ENCODE data around the gene IRF4. TPM values are rescaled to one million over a fixed set of nuclear protein-coding genes. Genes with fewer than 3 reads are reported as not detected.

The IRF4 gene
- total RNA-seq, 1 donor from 2014 or later, result 1.3 TPM

DNA sequence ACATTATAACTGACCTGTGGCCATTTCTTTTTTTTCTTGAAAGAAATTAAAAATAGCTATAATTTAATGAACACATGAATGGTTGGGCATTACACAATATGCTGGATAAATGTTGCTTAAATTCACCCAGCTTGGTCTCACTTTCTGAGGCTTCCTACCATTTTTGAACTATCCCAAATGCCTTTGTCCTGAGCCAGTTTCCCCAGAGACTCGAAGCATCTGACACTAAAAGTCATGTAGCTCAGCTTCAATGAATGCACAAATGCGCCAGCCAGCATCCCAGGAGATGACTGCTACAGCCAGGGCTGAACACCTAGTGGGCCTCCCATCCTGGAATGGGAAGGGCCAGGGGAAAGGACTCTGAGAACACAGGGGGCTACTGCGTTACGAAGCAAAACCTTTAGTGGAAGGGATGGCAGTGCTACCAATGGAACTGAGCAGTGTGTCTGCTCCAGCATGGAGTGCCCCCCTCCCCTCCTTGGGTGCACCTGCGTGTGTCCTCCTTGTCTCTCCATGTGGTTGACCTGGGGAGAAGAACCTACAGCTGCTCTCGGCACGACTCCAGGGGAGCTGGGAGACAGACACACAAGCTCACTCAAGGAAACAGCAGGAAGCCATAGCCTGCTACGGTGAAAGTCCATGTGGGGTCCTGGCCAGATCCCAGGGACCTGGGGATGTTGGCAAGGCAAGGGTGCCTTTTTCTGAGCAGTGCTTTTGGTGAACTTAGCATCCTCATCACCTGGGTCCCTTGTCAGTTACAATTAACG lies 60.9 kb downstream of the IRF4 start:
- no peaks in the 10 kb centered on the region for H3K4me1 ChIP-seq
- TF ChIP-seq, protein P1, sequence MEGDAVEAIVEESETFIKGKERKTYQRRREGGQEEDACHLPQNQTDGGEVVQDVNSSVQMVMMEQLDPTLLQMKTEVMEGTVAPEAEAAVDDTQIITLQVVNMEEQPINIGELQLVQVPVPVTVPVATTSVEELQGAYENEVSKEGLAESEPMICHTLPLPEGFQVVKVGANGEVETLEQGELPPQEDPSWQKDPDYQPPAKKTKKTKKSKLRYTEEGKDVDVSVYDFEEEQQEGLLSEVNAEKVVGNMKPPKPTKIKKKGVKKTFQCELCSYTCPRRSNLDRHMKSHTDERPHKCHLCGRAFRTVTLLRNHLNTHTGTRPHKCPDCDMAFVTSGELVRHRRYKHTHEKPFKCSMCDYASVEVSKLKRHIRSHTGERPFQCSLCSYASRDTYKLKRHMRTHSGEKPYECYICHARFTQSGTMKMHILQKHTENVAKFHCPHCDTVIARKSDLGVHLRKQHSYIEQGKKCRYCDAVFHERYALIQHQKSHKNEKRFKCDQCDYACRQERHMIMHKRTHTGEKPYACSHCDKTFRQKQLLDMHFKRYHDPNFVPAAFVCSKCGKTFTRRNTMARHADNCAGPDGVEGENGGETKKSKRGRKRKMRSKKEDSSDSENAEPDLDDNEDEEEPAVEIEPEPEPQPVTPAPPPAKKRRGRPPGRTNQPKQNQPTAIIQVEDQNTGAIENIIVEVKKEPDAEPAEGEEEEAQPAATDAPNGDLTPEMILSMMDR (IDR thresholded peaks at IDR 0.05), result no peak
- intact Hi-C loops (cut with DNase I), result no loop called here
- no peak for DNase-seq (ENCODE audit: low spot score in 2 of 2)
- no peaks in the 10 kb centered on the region for H3K36me3 ChIP-seq
- no peaks in the 10 kb centered on the region for H3K9me3 ChIP-seq
- H3K27ac ChIP-seq, result no peak overlapping the region
- no peaks in the 10 kb centered on the region for H3K27me3 ChIP-seq
- H3K4me3 ChIP-seq, result no peak overlapping the region

- intact Hi-C loops (cut with DNase I), result no loop called here
- H3K27me3 ChIP-seq, result no peaks in the 10 kb centered on the region
- H3K27ac ChIP-seq, result no peak overlapping the region
- no peaks in the 10 kb centered on the region for H3K36me3 ChIP-seq
- TF ChIP-seq, protein P1 (IDR thresholded peaks at IDR 0.05), result no peak
- H3K4me3 ChIP-seq, result no peak overlapping the region
- H3K9me3 ChIP-seq, result no peaks in the 10 kb centered on the region
- no peak for DNase-seq (ENCODE audit: low spot score in 2 of 2)
- no peaks in the 10 kb centered on the region for H3K4me1 ChIP-seq
Observed at GRCh38 chr6:453152-453551, 61.6 kb downstream of the IRF4 start.

DNA sequence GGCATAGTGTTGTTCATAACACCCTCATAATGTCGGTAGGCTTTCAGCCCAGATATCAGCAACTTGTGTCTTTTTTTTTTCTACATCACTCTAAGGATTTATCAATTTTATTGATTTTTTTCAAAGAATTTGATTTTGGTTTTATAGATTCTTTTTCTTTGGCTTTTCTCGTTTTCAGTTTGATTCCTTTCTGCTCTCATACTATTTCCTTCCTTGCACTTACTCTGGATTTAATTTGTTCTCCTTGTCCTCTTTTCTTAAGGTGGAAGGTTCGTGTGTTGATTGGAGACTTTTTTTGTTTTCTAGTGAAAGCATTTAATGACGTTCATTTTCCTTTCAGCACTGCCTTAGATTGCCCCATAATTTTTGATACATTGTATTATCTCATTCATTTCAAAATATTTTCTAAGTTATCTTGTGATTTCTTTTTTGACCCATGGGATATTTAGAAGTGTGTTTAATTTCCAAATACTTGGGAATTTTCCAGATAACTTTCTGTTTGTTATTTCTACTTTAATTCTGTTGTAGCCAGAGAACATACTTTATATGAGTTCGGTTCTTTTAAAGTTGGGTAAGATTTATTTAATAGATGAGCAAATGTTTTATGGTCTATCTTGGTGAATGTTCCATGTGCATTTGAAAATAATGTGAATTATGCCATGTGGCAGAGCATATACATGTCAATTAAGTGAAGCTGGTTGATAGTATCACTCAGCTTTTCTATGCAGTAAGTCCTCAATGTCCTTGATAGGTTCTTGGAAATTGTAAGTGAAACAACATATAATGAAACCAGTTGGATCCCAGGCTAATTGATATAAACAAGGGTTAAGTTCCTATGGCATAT lies 62.8 kb downstream of the IRF4 start:
- TF ChIP-seq, protein P1 (IDR thresholded peaks at IDR 0.05), result no peak
- Histone ChIP-seq H3K9me3 (no peaks in the 10 kb centered on the region), H3K4me3 (no peak overlapping the region), H3K4me1 (no peaks in the 10 kb centered on the region), H3K27ac (no peak overlapping the region), H3K36me3 (no peaks in the 10 kb centered on the region), H3K27me3 (no peaks in the 10 kb centered on the region)
- intact Hi-C loops (cut with DNase I), result no loop called here
- DNase-seq (ENCODE audit: low spot score in 2 of 2), result no peak

- no peak for DNase-seq (ENCODE audit: low spot score in 2 of 2)
- Histone ChIP-seq H3K9me3 (no peaks in the 10 kb centered on the region), H3K4me1 (no peaks in the 10 kb centered on the region), H3K27ac (no peak overlapping the region), H3K4me3 (no peak overlapping the region), H3K27me3 (no peaks in the 10 kb centered on the region), H3K36me3 (no peaks in the 10 kb centered on the region)
- intact Hi-C loops (cut with DNase I), result no loop called here
- TF ChIP-seq, protein P1 (IDR thresholded peaks at IDR 0.05), result no peak
Observed at GRCh38 chr6:455006-455585, 63.5 kb downstream of the IRF4 start.

GRCh38 chr6:455835-456234 lies 64.3 kb downstream of the IRF4 start:
- H3K4me1 ChIP-seq, result no peaks in the 10 kb centered on the region
- H3K27me3 ChIP-seq, result no peaks in the 10 kb centered on the region
- no peaks in the 10 kb centered on the region for H3K9me3 ChIP-seq
- H3K27ac ChIP-seq, result no peak overlapping the region
- intact Hi-C loops (cut with DNase I), result no loop called here
- TF ChIP-seq, protein P1 (IDR thresholded peaks at IDR 0.05), result no peak
- DNase-seq (ENCODE audit: low spot score in 2 of 2), result no peak
- H3K4me3 ChIP-seq, result no peak overlapping the region
- no peaks in the 10 kb centered on the region for H3K36me3 ChIP-seq
